Bone marrow (tissue), 2 donors: ENCODE results near the gene HHIPL1.
"Not testable (repeated sequence)": the region's sequence is repeated elsewhere in the genome, so short reads cannot be mapped to it uniquely, and the experiment has no call there.

ENCODE experiments used
- DNase-seq, 2 donors: peaks; one replicate each; lab custom pipeline; 2025; lab: John Stamatoyannopoulos, UW

The HHIPL1 gene

GRCh38 chr14:99635116-99635515 lies 9.8 kb upstream of the HHIPL1 start:
- no peak for DNase-seq

- no peak for DNase-seq
Measured at GRCh38 chr14:99636487-99636886, 8.4 kb upstream of the HHIPL1 start.

- no peak for DNase-seq
Measured at GRCh38 chr14:99637624-99638023, 7.3 kb upstream of the HHIPL1 start.

- DNase-seq = not testable (repeated sequence)
Measured at GRCh38 chr14:99642771-99643170, 2.2 kb upstream of the HHIPL1 start.

GRCh38 chr14:99643343-99643742 lies 1.6 kb upstream of the HHIPL1 start:
- DNase-seq = no peak

GRCh38 chr14:99644035-99644587 lies 818 bp upstream of the HHIPL1 start:
- no peak for DNase-seq

- DNase-seq = no peak
Measured at GRCh38 chr14:99645545-99646505, 896 bp downstream of the HHIPL1 start.

- no peak for DNase-seq
Measured at GRCh38 chr14:99647411-99647810, 2.5 kb downstream of the HHIPL1 start.

GRCh38 chr14:99648027-99648784 lies 3.3 kb downstream of the HHIPL1 start:
- DNase-seq = no peak

- no peak for DNase-seq
Measured at GRCh38 chr14:99649219-99649618, 4.3 kb downstream of the HHIPL1 start.

GRCh38 chr14:99649643-99650042 lies 4.7 kb downstream of the HHIPL1 start:
- DNase-seq = no peak

GRCh38 chr14:99650189-99650588 lies 5.3 kb downstream of the HHIPL1 start:
- no peak for DNase-seq

GRCh38 chr14:99651953-99652746 lies 7.2 kb downstream of the HHIPL1 start:
- DNase-seq = no peak

- DNase-seq = no peak
Measured at GRCh38 chr14:99654235-99654985, 9.5 kb downstream of the HHIPL1 start.

- DNase-seq = no peak
Measured at GRCh38 chr14:99655521-99655920, 10.6 kb downstream of the HHIPL1 start.

- no peak for DNase-seq
Measured at GRCh38 chr14:99656171-99656570, 11.2 kb downstream of the HHIPL1 start.

- DNase-seq = no peak
Measured at GRCh38 chr14:99657645-99658155, 12.8 kb downstream of the HHIPL1 start.

- no peak for DNase-seq
Measured at GRCh38 chr14:99658218-99658845, 13.4 kb downstream of the HHIPL1 start.

GRCh38 chr14:99659333-99659741 lies 14.4 kb downstream of the HHIPL1 start:
- no peak for DNase-seq

GRCh38 chr14:99660006-99660566 lies 15.2 kb downstream of the HHIPL1 start:
- DNase-seq = no peak
